Right lung (tissue), 5 donors: ENCODE measurements around the gene ZNF648. TPM values are rescaled to one million over a fixed set of nuclear protein-coding genes. Genes with fewer than 3 reads are reported as not detected.
"Not testable (repeated sequence)": the region's sequence is repeated elsewhere in the genome, so short reads cannot be mapped to it uniquely, and the experiment has no call there.

ENCODE experiments used
- DNase-seq, 2 donors: peaks; one replicate each; pipeline ENCODE4 v3.0.0-alpha.2; 2013
- polyA plus RNA-seq, 5 donors: library from polyadenylated mRNA; unstranded; fragments of 120-200 nt; gene quantifications; one replicate each; pipeline versions ENCODE4 v1.2.1 to v1.2.3, GENCODE V29; 2013; ENCODE audit warnings: inconsistent platforms in 1 of 5, low replicate concordance in 1 of 5; ENCODE audit not compliant: insufficient read length in 5 of 5, insufficient read depth in 1 of 5

Gene ZNF648
- polyA plus RNA-seq, 5 donors: 0.04 to 0.10 (median 0.06) TPM

DNA sequence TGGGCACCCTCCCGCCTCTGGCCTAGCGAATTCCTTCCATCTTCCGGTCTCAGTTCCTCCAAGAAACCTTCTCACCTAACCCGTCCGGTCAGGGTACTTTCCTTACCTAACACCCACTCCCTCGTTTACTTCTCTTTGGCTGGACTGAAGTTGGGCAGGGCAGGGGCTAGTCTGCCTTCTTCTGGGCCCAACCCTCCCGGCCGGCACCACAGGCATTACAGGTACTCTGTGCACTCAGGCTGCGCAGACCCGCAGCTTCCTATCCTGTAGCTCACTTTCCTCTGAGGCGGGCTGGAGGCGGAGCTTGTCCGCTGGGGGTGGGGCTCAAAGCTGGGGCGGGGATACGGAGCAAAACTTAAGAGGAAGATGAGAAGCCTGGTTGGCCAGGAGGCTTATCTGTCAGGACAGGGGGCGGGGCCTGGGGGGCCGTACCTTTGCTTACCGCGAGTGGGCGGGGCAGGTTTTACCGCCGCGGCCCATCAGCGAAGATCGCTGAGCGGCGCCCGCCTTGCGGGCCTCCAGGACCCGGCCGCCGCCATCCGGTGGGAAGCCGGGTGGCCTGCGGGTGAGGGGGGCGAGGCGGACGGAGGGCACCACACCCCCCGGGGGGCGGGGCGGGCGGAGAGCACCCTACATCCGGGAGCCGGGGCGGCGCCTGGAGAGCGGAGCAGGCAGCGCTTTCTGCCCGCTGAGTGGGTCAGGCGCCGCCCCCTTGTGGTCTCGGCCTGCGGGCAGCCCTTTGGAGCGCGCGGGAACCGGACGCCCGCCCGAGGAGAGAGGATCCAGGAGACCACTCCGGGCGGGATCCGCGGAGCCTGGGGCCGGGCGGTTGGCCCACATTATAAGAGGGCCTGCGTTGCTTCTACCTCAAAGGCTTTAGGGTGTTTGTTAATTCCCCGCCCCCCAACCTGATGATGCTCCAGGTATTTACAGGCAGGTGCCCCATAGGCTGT lies 31.9 kb downstream of the ZNF648 start:
- DNase-seq: peak; percentile 96 to 97

GRCh38 chr1:182029002-182029378 lies 32.5 kb downstream of the ZNF648 start:
- peak in 1 of 2 donors; percentile 9 for DNase-seq

- no peak for DNase-seq
Measured at GRCh38 chr1:182015360-182015759, 46.2 kb downstream of the ZNF648 start.

DNA sequence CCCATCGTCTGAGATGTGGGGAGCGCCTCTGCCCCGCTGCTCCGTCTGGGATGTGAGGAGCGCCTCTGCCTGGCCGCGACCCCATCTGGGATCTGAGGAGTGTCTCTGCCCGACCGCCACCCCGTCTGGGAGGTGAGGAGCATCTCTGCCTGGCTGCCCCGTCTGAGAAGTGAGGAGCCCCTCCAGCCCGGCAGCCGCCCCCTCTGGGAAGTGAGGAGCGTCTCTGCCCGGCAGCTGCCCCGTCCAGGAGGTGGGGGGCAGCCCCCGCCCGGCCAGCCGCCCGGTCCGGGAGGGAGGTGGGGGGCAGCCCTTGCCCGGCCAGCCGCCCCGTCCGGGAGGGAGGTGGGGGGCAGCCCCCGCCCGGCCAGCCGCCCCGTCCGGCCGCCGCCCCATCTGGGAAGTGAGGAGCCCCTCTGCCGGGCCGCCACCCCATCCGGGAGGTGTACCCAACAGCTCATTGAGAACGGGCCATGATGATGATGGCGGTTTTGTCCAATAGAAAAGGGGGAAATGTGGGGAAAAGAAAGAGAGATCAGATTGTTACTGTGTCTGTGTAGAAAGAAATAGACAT lies 50.6 kb downstream of the ZNF648 start:
- DNase-seq: not testable (repeated sequence)

DNA sequence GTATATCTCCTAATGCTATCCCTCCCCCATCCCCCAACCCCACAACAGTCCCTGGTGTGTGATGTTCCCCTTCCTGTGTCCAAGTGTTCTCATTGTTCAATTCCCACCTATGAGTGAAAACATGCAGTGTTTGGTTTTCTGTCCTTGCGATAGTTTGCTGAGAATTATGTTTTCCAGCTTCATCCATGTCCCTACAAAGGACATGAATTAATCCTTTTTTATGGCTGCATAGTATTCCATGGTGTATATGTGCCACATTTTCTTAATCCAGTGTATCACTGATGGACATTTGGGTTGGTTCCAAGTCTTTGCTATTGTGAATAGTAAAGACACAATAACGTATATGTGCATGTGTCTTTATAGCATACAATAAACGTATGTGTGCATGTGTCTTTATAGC lies 56.1 kb downstream of the ZNF648 start:
- not testable (repeated sequence) for DNase-seq

GRCh38 chr1:182004601-182005000 lies 56.9 kb downstream of the ZNF648 start:
- no peak for DNase-seq
